GM12873 (cell line): ENCODE data around the gene RCOR1.

Source experiments
- CTCF ChIP-seq: IDR thresholded peaks from 2 replicates; pipeline ENCODE4 v1.5.1; 2012; ENCODE audit warnings: low read depth, mild to moderate bottlenecking, moderate library complexity, low read length, control low read depth; ENCODE audit not compliant: insufficient read depth; ENCODE audit errors: missing control alignments

Gene RCOR1

GRCh38 chr14:102668291-102668873 is 75.9 kb downstream of the RCOR1 start:
- no peak for TF ChIP-seq CTCF

- TF ChIP-seq CTCF: no peak
Observed at GRCh38 chr14:102671410-102671809, 79.0 kb downstream of the RCOR1 start.

DNA sequence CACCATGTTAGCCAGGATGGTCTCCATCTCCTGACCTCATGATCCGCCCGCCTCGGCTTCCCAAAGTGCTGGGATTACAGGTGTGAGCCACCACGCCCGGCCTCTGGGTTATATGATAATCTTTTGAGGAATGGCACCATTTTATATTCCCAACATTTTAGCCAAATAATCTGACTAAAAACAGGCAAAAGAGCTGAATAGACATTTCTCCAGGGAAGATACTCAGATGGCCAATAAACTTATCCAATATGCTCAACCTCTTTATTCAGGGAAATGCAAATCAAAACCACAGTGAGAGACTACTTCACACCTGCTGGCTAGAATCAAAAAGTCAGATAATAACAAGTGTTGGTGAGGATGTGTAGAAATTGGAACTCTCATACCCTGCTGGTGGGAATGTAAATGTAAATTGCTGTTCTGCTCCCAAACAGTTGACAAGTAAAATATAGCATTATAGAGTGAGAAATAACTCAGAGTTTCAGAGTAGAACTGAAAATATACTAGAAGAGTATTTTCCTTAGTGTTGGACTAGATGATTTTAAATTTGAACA is 80.0 kb downstream of the RCOR1 start:
- TF ChIP-seq CTCF: no peak

DNA sequence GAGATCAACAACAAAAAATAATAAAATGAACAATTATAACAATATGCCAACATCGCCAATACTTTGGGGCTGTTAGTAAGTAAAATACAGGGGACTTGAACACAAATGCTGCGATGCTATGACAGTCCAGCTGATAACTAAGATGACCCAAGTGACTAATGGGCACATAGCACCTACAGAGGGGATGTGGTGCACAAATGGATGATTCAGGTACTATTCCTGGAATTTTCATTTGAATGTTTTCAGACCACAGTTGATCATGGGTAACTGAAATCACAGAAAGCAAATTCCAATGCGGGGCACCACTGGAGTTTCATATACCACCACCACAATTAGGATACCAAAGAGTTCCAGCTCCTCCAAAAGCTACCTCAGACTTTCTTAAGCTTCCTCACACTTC is 82.9 kb downstream of the RCOR1 start:
- TF ChIP-seq CTCF: no peak

- TF ChIP-seq CTCF: no peak
Observed at GRCh38 chr14:102678394-102678793, 85.9 kb downstream of the RCOR1 start.

GRCh38 chr14:102683399-102684297 is 91.2 kb downstream of the RCOR1 start:
- no peak for TF ChIP-seq CTCF

DNA sequence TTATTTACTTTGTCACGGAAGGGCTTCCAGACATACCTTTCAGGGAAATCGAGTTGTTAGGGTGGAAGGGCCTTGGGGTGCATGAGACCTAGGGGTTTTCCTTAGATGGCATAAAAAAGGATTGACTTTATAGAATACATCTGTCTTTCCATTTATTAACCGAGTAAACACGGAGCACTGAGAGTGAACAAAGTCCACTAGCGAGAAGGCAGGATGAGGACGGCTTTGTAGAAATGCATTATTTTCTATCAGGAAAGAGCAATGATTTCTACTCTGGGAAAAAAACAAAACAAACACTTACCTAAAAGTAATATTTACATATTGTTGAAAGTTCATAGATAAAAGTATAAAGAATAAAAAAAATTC is 91.8 kb downstream of the RCOR1 start:
- TF ChIP-seq CTCF: no peak
